ACC112 (cell line): ENCODE results near the gene ADCK1.
"Not testable (repeated sequence)": the region's sequence is repeated elsewhere in the genome, so short reads cannot be mapped to it uniquely, and the experiment has no call there.

Experiments
- H2AFZ ChIP-seq: fragments of 200-600 bp; sonication (generic); one replicate; pipeline ENCODE4 v1.6.0; 2017; ENCODE audit warnings: antibody characterized with exemption, low read length; ENCODE audit not compliant: unreplicated experiment
- H3K27ac ChIP-seq: fragments of 200-600 bp; sonication (generic); 2 replicates; pipeline ENCODE4 v1.5.1; 2014; ENCODE audit warnings: low read depth, mild to moderate bottlenecking, antibody characterized with exemption, low read length, moderate library complexity
- H3K27me3 ChIP-seq: fragments of 200-600 bp; sonication (generic); 2 replicates; pipeline ENCODE4 v1.6.1; 2014; ENCODE audit warnings: mild to moderate bottlenecking, antibody characterized with exemption, low read length, moderate library complexity, mixed read lengths; ENCODE audit not compliant: insufficient read depth
- H3K36me3 ChIP-seq: fragments of 200-600 bp; sonication (generic); 2 replicates; pipeline ENCODE4 v1.6.1; 2016; ENCODE audit warnings: mild to moderate bottlenecking, antibody characterized with exemption, low read length, moderate library complexity, mixed read lengths; ENCODE audit not compliant: insufficient read depth
- H3K4me1 ChIP-seq: fragments of 200-600 bp; sonication (generic); one replicate; pipeline ENCODE4 v1.6.1; 2016; ENCODE audit warnings: low read length, mixed read lengths; ENCODE audit not compliant: insufficient read depth, unreplicated experiment, control insufficient read depth
- H3K4me3 ChIP-seq: fragments of 200-600 bp; sonication (generic); 2 replicates; pipeline ENCODE4 v1.5.1; 2014; ENCODE audit warnings: mild to moderate bottlenecking, low read depth, low read length
- H3K79me2 ChIP-seq: fragments of 200-600 bp; sonication (generic); one replicate; pipeline ENCODE4 v1.6.0; 2016; ENCODE audit warnings: low read length; ENCODE audit not compliant: control insufficient read depth, unreplicated experiment, insufficient read depth

ADCK1 gene

DNA sequence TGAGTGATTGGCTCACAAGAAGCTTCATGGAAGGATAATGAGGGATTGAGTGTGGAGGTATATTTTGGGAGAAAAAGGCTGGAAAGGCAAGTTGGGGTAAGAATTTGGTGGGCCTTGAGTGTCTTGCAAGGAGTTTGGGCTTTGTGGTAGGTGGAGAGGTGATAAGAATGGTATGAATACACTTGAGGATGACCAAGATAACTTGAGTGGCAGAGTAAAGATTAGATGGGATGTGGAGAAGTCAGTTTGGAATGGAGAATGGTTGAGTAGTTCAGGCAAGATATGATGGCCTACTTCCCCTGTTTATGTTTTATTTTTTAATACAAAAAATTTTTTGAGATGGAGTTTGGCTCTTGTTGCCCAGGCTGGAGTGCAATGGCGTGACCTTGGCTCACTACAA, 9.1 kb downstream of the ADCK1 start:
- Histone ChIP-seq H3K27ac (no peak overlapping the region), H3K79me2 (no peaks in the 10 kb centered on the region), H3K4me1 (no peaks in the 10 kb centered on the region), H3K27me3 (no peaks in the 10 kb centered on the region), H2AFZ (no peak overlapping the region), H3K36me3 (no peaks in the 10 kb centered on the region), H3K4me3 (no peak overlapping the region)

DNA sequence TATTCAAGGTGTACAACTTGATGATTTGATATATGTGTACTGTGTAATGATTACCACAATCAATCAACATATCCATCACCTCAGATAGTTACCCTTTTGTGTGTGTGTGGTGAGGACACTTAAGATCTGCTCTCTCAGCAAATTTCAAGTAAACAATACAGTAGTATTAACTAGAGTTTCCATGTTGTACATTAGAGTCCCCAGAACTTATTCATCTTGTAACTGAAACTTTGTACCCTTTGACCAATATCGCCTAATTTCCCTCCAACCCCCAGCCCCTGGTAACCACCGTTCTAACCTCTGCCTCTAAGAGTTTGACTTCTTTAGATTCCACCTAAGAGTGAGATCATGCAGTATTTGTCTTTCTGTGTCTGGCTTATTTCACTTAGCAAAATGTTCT, 12.1 kb downstream of the ADCK1 start:
- Histone ChIP-seq H3K4me3 (no peak overlapping the region), H3K79me2 (no peaks in the 10 kb centered on the region), H3K27ac (no peak overlapping the region), H3K4me1 (no peaks in the 10 kb centered on the region), H3K27me3 (no peaks in the 10 kb centered on the region), H2AFZ (no peak overlapping the region), H3K36me3 (no peaks in the 10 kb centered on the region)

DNA sequence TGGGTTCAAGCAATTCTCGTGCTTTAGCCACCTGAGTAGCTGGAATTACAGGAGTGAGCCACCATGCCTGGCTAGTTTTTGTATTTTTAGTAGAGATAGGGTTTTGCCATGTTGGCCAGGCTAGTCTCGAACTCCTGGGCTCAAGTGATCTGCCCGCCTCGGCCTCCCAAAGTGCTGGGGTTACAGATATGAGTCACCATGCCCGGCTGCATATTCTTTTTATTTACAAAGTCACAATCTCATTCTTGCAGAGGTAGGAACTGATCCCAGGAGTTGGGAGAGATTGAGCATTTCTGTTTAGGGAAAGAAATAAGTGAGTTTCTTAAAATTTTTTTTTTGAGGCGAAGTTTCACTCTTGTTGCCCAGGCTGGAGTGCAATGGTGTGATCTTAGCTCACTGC, 12.8 kb downstream of the ADCK1 start:
- H3K79me2 ChIP-seq, H3K4me1 ChIP-seq, H2AFZ ChIP-seq, H3K27me3 ChIP-seq, H3K27ac ChIP-seq, H3K4me3 ChIP-seq, H3K36me3 ChIP-seq: not testable (repeated sequence)

DNA sequence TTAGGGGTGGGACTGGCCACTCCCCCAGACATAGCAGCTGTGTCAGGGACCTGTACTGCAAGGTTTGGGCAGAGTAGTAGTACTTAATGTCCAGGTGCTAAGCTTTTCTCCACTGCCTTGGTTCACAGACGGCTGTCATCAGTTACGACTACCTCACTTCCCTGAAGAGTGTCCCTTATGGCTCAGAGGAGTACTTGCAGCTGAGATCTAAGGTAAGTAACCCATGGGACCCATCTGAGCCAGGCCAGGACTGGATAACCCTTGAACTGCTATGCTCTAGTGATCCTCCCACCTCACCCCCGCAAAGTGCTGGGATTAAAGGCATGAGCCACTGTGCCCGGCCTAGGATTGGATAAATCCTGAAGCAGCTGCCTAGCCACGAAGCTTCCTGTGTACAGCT, 22.4 kb downstream of the ADCK1 start:
- H3K27ac ChIP-seq: no peak overlapping the region
- H3K79me2 ChIP-seq: no peaks in the 10 kb centered on the region
- no peaks in the 10 kb centered on the region for H3K36me3 ChIP-seq
- H3K4me3 ChIP-seq: no peak overlapping the region
- no peaks in the 10 kb centered on the region for H3K27me3 ChIP-seq
- H3K4me1 ChIP-seq: no peaks in the 10 kb centered on the region
- H2AFZ ChIP-seq: no peak overlapping the region

DNA sequence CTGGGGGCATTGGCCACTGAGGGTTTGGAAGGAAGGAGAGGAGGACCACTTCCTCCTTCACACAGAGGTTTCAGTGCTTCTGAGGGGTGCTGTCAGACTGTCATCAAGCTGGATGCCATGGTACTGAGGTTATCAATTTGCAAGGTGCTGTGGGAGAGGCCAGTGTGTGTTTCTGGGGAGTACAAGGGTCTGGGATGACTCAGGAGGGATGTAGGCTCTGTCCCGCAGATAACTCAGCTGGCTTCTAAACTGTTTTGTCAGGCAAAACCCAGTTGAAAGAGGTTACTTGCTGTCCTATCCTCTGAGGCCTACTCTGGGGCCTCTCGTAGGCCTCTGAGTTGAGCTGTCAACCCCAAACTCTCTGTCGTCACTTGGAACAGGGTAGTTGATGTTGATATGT, 22.8 kb downstream of the ADCK1 start:
- Histone ChIP-seq H3K36me3 (no peaks in the 10 kb centered on the region), H3K79me2 (no peaks in the 10 kb centered on the region), H3K27me3 (no peaks in the 10 kb centered on the region)

DNA sequence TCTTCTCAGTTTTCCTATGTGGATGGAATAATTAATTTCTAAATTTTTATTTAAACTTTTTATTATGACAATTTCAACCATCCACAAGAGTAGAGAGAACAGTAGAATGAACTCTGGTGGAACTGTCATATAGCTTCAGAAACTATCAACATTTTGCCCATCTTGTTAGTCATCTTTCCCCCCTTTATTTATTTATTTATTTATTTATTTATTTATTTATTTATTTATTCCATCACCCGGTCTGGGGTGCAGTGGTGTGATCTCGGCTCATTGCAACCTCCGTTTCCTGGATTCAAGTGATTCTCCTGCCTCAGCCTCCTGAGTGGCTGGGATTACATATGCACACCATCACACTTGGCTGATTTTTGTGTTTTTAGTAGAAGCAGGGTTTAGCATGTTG, 23.5 kb downstream of the ADCK1 start:
- H3K27me3 ChIP-seq: no peaks in the 10 kb centered on the region
- no peaks in the 10 kb centered on the region for H3K4me1 ChIP-seq
- no peaks in the 10 kb centered on the region for H3K36me3 ChIP-seq
- H3K79me2 ChIP-seq: no peaks in the 10 kb centered on the region
- no peak overlapping the region for H3K4me3 ChIP-seq
- H2AFZ ChIP-seq: no peak overlapping the region
- H3K27ac ChIP-seq: no peak overlapping the region

More for the DNA sequence above, 22.8 kb downstream of the ADCK1 start:
- Histone ChIP-seq H3K4me1 (no peaks in the 10 kb centered on the region), H3K27ac (no peak overlapping the region), H2AFZ (no peak overlapping the region), H3K4me3 (no peak overlapping the region)

DNA sequence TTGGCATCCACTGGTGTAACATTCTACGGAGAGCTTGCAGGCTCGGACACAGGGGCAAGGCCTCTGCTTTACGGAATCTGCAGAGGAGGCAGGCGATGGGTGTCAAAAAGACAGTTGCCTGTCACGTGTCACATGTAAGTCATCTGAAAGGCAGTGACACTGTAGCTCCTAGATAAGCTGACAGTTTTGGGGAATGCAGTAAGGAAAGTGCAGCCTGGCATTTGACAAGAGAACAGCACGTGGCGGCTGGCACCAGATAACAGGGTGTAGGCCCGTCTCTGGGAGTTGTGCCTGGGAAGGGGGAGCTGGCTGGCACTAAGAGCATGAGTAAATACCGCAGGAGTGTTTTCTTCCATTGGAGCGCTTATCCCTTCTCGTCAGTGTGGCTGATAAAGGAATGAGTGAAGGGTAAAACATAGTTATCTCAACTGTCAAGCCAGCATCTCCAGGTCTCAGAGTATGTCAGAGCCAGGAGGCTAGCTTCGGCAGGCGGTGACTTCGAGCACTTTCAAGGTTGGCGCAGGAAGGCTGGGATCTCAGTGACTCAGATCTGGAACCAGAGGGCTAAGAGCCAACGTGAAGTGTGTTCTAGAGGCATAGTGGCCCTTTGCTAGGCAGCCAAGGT, 26.1 kb downstream of the ADCK1 start:
- Histone ChIP-seq H3K27ac (no peak overlapping the region), H3K36me3 (no peaks in the 10 kb centered on the region), H3K4me1 (no peaks in the 10 kb centered on the region), H3K79me2 (no peaks in the 10 kb centered on the region), H2AFZ (no peak overlapping the region), H3K4me3 (no peak overlapping the region), H3K27me3 (no peaks in the 10 kb centered on the region)

DNA sequence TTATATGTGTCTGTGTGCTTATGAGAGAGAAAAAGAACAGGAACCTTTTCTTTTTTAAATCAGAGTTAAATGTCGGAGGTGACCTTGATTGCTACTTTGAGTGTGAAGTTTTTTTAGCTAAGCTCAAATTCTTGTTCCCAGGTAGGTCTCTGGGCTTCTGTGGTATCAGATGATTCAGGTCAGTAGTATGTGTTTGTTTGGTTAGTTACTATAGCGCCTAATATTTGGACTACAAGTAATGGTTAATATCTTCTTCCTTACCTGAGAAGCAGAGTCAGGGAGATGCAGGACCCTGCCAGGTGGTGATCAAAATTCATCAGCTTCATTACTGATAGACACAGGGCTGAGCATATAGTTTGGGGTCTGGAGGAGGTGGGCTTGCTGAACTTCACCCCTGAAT, 30.8 kb downstream of the ADCK1 start:
- Histone ChIP-seq H2AFZ (no peak overlapping the region), H3K27ac (no peak overlapping the region), H3K79me2 (no peaks in the 10 kb centered on the region), H3K4me3 (no peak overlapping the region), H3K36me3 (no peaks in the 10 kb centered on the region), H3K27me3 (no peaks in the 10 kb centered on the region), H3K4me1 (no peaks in the 10 kb centered on the region)

DNA sequence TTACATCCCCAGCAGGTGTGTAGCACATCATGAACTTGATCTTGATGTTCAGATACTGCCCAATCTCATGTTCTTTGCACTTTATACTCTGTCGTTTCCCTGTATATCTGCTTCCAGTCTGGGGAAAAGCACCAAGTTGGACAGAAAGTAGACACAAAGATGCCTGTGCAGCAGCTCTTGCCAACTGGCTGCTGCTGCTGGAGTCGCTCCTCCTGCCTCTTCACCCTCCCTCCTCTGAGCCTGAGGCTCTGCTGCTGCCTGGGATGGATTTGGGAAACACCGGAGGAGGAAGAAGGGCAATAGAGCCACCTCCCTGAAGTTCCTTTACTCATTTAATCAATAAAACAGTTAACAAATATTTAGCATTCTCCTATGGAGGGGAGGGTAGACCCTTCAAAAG, 32.4 kb downstream of the ADCK1 start:
- Histone ChIP-seq H2AFZ (no peak overlapping the region), H3K36me3 (no peaks in the 10 kb centered on the region), H3K27ac (no peak overlapping the region), H3K27me3 (no peaks in the 10 kb centered on the region), H3K4me3 (no peak overlapping the region), H3K79me2 (no peaks in the 10 kb centered on the region), H3K4me1 (no peaks in the 10 kb centered on the region)

DNA sequence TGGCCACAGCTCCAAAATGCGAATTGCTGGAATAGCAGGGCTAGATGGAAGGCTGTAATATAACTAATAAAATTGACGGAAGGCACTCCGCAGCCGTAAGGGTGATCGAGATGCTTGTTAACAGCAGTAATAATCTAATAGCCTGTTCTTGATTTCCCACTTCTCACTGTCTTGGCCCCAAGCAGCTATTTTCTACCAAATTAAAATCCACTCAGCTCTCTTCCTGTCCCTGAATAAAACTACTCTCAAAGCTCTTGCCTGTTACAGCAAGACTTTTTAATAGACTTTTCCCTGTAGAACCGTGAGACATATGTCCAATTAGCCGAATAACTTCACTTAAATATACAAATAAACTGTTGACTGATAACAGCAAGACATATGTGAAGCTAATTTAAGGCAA, 38.0 kb downstream of the ADCK1 start:
- Histone ChIP-seq H3K36me3 (no peaks in the 10 kb centered on the region), H2AFZ (no peak overlapping the region), H3K79me2 (no peaks in the 10 kb centered on the region), H3K27ac (no peak overlapping the region), H3K4me3 (no peak overlapping the region), H3K27me3 (no peaks in the 10 kb centered on the region), H3K4me1 (no peaks in the 10 kb centered on the region)

DNA sequence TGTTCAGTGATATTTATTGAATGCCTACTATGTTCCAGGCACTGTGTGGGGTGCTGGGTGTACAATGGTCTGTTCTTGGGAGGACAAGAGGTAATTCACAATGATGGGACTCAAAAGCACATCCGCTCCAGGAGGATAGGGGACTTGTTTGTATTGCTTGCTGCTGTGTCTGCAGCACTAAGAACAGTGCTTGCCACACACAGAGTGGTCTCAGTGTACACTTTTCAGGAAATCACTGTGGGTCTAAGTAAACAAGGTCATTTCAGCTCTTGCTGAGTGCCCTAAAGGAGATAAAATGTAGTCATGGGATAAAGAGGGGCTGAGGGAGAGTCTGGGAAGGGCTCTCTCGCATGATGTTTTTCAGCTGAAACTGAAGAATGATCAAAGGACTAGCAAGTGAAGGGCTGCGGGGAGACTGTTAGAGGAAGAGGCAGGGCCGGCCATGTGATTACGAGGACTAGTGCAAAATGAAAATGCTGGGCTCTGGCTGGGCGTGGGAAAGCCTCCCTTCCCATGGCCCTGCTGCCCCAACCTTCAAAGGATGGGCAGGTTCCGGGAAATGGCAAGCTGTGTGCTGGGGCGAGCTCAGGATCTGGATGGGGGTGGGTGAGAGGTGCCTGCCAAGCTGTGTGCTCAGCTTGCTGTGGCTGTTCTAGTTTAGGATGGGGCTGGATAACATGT, 39.1 kb downstream of the ADCK1 start:
- no peaks in the 10 kb centered on the region for H3K36me3 ChIP-seq
- no peaks in the 10 kb centered on the region for H3K79me2 ChIP-seq
- no peaks in the 10 kb centered on the region for H3K27me3 ChIP-seq
- H3K4me1 ChIP-seq: no peaks in the 10 kb centered on the region
- H3K4me3 ChIP-seq: no peak overlapping the region
- H3K27ac ChIP-seq: no peak overlapping the region
- H2AFZ ChIP-seq: no peak overlapping the region
